Peyer's patch (tissue), 4 donors: Measurements from ENCODE around the gene RAD51B. TPM values are rescaled to one million over a fixed set of nuclear protein-coding genes. Genes with fewer than 3 reads are reported as not detected.

Source experiments
- DNase-seq, 3 donors: peaks; one replicate each; pipeline ENCODE4 v3.0.0-alpha.2; 2017 to 2019
- H3K27ac ChIP-seq, 4 donors: fragments of 200-600 bp; sonication (generic); one replicate each; pipeline ENCODE4 v1.5.1; 2016 to 2019
- H3K27me3 ChIP-seq, 2 donors: fragments of 200-600 bp; sonication (generic); one replicate each; pipeline ENCODE4 v1.5.1; 2019
- H3K36me3 ChIP-seq, 3 donors: fragments of 200-600 bp; sonication (generic); one replicate each; pipeline ENCODE4 v1.5.1; 2016 to 2019
- H3K4me1 ChIP-seq, 4 donors: fragments of 200-600 bp; sonication (generic); one replicate each; pipeline ENCODE4 v1.5.1; 2016 to 2019
- H3K4me3 ChIP-seq, 4 donors: fragments of 200-600 bp; sonication (generic); 1 replicate in 3 of 4; 2 replicates in 1 of 4; pipeline ENCODE4 v1.5.1; 2016 to 2019; ENCODE audit warnings: mild to moderate bottlenecking in 1 of 4
- H3K9me3 ChIP-seq, 4 donors: fragments of 200-600 bp; sonication (generic); one replicate each; pipeline ENCODE4 v1.5.1; 2016 to 2019; ENCODE audit warnings: mild to moderate bottlenecking in 1 of 4
- CTCF ChIP-seq, 6 experiments: fragments of 450-650 bp in 4 of 6; fragments of 200-600 bp in 2 of 6; sonication (generic) in 1 of 6; IDR thresholded peaks; one replicate each; pipeline ENCODE4 v1.5.1; 2017 to 2019; ENCODE audit warnings: antibody characterized with exemption in 6 of 6, mild to moderate bottlenecking in 3 of 6, moderate library complexity in 1 of 6
- POLR2A ChIP-seq, 2 donors: fragments of 450-650 bp; IDR thresholded peaks; one replicate each; pipeline ENCODE4 v1.5.1; 2017; ENCODE audit warnings: antibody characterized with exemption in 2 of 2, mild to moderate bottlenecking in 2 of 2, moderate library complexity in 2 of 2
- total RNA-seq, 4 donors: library from RNA; depleted of rRNA; stranded (reverse); fragments of >200 nt; gene quantifications; one replicate each; pipeline ENCODE4 v1.1.0, GENCODE V29; 2016

The RAD51B gene
- total RNA-seq, 4 donors from 2014 or later: 12.6 to 103 (median 33.1) TPM

- no peak for DNase-seq
- Histone ChIP-seq H3K27ac (peak overlapping the region in 3 of 4 donors; percentile 34 to 73 (median 45)), H3K4me3 (no peak overlapping the region), H3K4me1 (peaks cover 0 to 47% (median 0%) of the 10 kb centered on the region in 4 donors), H3K27me3 (no peaks in the 10 kb centered on the region), H3K9me3 (no peaks in the 10 kb centered on the region), H3K36me3 (no peaks in the 10 kb centered on the region)
- no peak for TF ChIP-seq CTCF (IDR thresholded peaks at IDR 0.05)
- no peak for TF ChIP-seq POLR2A (IDR thresholded peaks at IDR 0.05)
Measured at GRCh38 chr14:68172216-68172615, 352.6 kb downstream of the RAD51B start.

GRCh38 chr14:68172627-68173026 is 353.0 kb downstream of the RAD51B start:
- no peak overlapping the region for H3K4me3 ChIP-seq
- H3K36me3 ChIP-seq: no peaks in the 10 kb centered on the region
- DNase-seq: no peak
- H3K4me1 ChIP-seq: peaks cover 0 to 47% (median 0%) of the 10 kb centered on the region in 4 donors
- peak overlapping the region in 3 of 4 donors; percentile 34 to 73 (median 45) for H3K27ac ChIP-seq
- TF ChIP-seq POLR2A (IDR thresholded peaks at IDR 0.05) (no peak), CTCF (IDR thresholded peaks at IDR 0.05) (no peak)
- no peaks in the 10 kb centered on the region for H3K27me3 ChIP-seq
- H3K9me3 ChIP-seq: no peaks in the 10 kb centered on the region

GRCh38 chr14:68173227-68173972 is 353.8 kb downstream of the RAD51B start:
- H3K36me3 ChIP-seq: no peaks in the 10 kb centered on the region
- no peak for DNase-seq
- H3K27ac ChIP-seq: peak overlapping the region in 3 of 4 donors; percentile 7 to 73 (median 45)
- no peak overlapping the region for H3K4me3 ChIP-seq
- TF ChIP-seq CTCF (IDR thresholded peaks at IDR 0.05): no peak
- no peak for TF ChIP-seq POLR2A (IDR thresholded peaks at IDR 0.05)
- H3K4me1 ChIP-seq: peaks cover 0 to 47% (median 0%) of the 10 kb centered on the region in 4 donors
- H3K9me3 ChIP-seq: no peaks in the 10 kb centered on the region
- no peaks in the 10 kb centered on the region for H3K27me3 ChIP-seq

- no peaks in the 10 kb centered on the region for H3K9me3 ChIP-seq
- H3K4me3 ChIP-seq: no peak overlapping the region
- peaks cover 0 to 37% (median 0%) of the 10 kb centered on the region in 4 donors for H3K4me1 ChIP-seq
- H3K27ac ChIP-seq: peak overlapping the region in 1 of 4 donors; percentile 45
- TF ChIP-seq CTCF (IDR thresholded peaks at IDR 0.05): no peak
- no peak for TF ChIP-seq POLR2A (IDR thresholded peaks at IDR 0.05)
- DNase-seq: no peak
- no peaks in the 10 kb centered on the region for H3K27me3 ChIP-seq
- no peaks in the 10 kb centered on the region for H3K36me3 ChIP-seq
Measured at GRCh38 chr14:68174446-68174845, 354.9 kb downstream of the RAD51B start.

- Histone ChIP-seq H3K4me1 (peaks cover 0 to 35% (median 2%) of the 10 kb centered on the region in 4 donors), H3K9me3 (no peaks in the 10 kb centered on the region), H3K4me3 (no peak overlapping the region), H3K27me3 (no peaks in the 10 kb centered on the region), H3K27ac (no peak overlapping the region), H3K36me3 (no peaks in the 10 kb centered on the region)
- TF ChIP-seq POLR2A (IDR thresholded peaks at IDR 0.05) (no peak), CTCF (IDR thresholded peaks at IDR 0.05) (no peak)
- DNase-seq: no peak
Measured at GRCh38 chr14:68176687-68177086, 357.1 kb downstream of the RAD51B start.
